Measurements from ENCODE around the gene THRSP.

THRSP gene

GRCh38 chr11:78109081-78110015, 45.7 kb downstream of the THRSP start:
- no peaks in the 10 kb centered on the region for H3K9me3 ChIP-seq (ENCODE audit: control insufficient read depth in 5 of 5, low read length in 5 of 5)
- no peaks in the 10 kb centered on the region for H3K27me3 ChIP-seq (ENCODE audit: control insufficient read depth in 5 of 5, insufficient read depth in 4 of 5, low read length in 5 of 5)
- H3K4me1 ChIP-seq (ENCODE audit: control insufficient read depth in 5 of 5, insufficient read depth in 5 of 5, low read length in 5 of 5) = peaks cover 0 to 3% (median 0%) of the 10 kb centered on the region in 5 donors
- no peak overlapping the region for H3K27ac ChIP-seq (ENCODE audit: low read depth, low read length)
- H3K9ac ChIP-seq (ENCODE audit: low read length in 5 of 5) = no peak overlapping the region
- H3K36me3 ChIP-seq (ENCODE audit: control insufficient read depth in 5 of 5, insufficient read depth in 5 of 5, low read length in 5 of 5) = peaks cover 14 to 33% (median 23%) of the 10 kb centered on the region in 5 donors
- no peak overlapping the region for H3K4me3 ChIP-seq (ENCODE audit: low read depth in 1 of 5, low read length in 5 of 5)

DNA sequence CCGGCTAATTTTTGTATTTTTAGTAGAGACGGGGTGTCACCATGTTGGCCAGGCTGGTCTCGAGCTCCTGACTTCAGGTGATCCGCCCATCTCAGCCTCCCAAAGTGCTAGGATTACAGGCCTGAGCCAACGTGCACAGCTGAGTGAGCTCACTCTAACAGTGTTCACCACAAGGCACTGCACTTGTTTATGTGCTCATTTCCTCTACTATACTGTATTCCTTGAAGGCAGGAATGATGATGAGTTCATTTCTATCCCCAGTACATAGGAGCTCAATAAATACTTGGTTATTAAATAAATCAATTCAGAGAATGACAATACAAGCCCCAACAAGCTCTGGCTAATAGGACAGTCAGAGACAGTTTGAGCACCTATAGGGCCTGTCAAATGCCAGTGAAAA, 46.7 kb downstream of the THRSP start:
- H3K36me3 ChIP-seq (ENCODE audit: control insufficient read depth in 5 of 5, insufficient read depth in 5 of 5, low read length in 5 of 5) = peaks cover 14 to 33% (median 23%) of the 10 kb centered on the region in 5 donors
- no peaks in the 10 kb centered on the region for H3K9me3 ChIP-seq (ENCODE audit: control insufficient read depth in 5 of 5, low read length in 5 of 5)
- H3K9ac ChIP-seq (ENCODE audit: low read length in 5 of 5) = no peak overlapping the region
- H3K4me3 ChIP-seq (ENCODE audit: low read depth in 1 of 5, low read length in 5 of 5) = no peak overlapping the region
- H3K27me3 ChIP-seq (ENCODE audit: control insufficient read depth in 5 of 5, insufficient read depth in 4 of 5, low read length in 5 of 5) = no peaks in the 10 kb centered on the region
- H3K27ac ChIP-seq (ENCODE audit: low read depth, low read length) = no peak overlapping the region
- peaks cover 0 to 3% (median 0%) of the 10 kb centered on the region in 5 donors for H3K4me1 ChIP-seq (ENCODE audit: control insufficient read depth in 5 of 5, insufficient read depth in 5 of 5, low read length in 5 of 5)

- H3K4me3 ChIP-seq (ENCODE audit: low read depth in 1 of 5, low read length in 5 of 5) = no peak overlapping the region
These were observed 47.2 kb downstream of the THRSP start for GRCh38 chr11:78110830-78111229.

GRCh38 chr11:78111298-78111697, 47.6 kb downstream of the THRSP start:
- H3K4me1 ChIP-seq (ENCODE audit: control insufficient read depth in 5 of 5, insufficient read depth in 5 of 5, low read length in 5 of 5) = peaks cover 0 to 3% (median 0%) of the 10 kb centered on the region in 5 donors
- H3K9me3 ChIP-seq (ENCODE audit: control insufficient read depth in 5 of 5, low read length in 5 of 5) = no peaks in the 10 kb centered on the region
- peaks cover 14 to 33% (median 23%) of the 10 kb centered on the region in 5 donors for H3K36me3 ChIP-seq (ENCODE audit: control insufficient read depth in 5 of 5, insufficient read depth in 5 of 5, low read length in 5 of 5)
- no peak overlapping the region for H3K4me3 ChIP-seq (ENCODE audit: low read depth in 1 of 5, low read length in 5 of 5)
- H3K27me3 ChIP-seq (ENCODE audit: control insufficient read depth in 5 of 5, insufficient read depth in 4 of 5, low read length in 5 of 5) = no peaks in the 10 kb centered on the region
- no peak overlapping the region for H3K27ac ChIP-seq (ENCODE audit: low read depth, low read length)
- H3K9ac ChIP-seq (ENCODE audit: low read length in 5 of 5) = no peak overlapping the region

More at GRCh38 chr11:78110830-78111229, 47.2 kb downstream of the THRSP start:
- no peaks in the 10 kb centered on the region for H3K9me3 ChIP-seq (ENCODE audit: control insufficient read depth in 5 of 5, low read length in 5 of 5)
- H3K36me3 ChIP-seq (ENCODE audit: control insufficient read depth in 5 of 5, insufficient read depth in 5 of 5, low read length in 5 of 5) = peaks cover 14 to 33% (median 23%) of the 10 kb centered on the region in 5 donors
- H3K27ac ChIP-seq (ENCODE audit: low read depth, low read length) = no peak overlapping the region
- H3K27me3 ChIP-seq (ENCODE audit: control insufficient read depth in 5 of 5, insufficient read depth in 4 of 5, low read length in 5 of 5) = no peaks in the 10 kb centered on the region
- no peak overlapping the region for H3K9ac ChIP-seq (ENCODE audit: low read length in 5 of 5)
- H3K4me1 ChIP-seq (ENCODE audit: control insufficient read depth in 5 of 5, insufficient read depth in 5 of 5, low read length in 5 of 5) = peaks cover 0 to 3% (median 0%) of the 10 kb centered on the region in 5 donors

DNA sequence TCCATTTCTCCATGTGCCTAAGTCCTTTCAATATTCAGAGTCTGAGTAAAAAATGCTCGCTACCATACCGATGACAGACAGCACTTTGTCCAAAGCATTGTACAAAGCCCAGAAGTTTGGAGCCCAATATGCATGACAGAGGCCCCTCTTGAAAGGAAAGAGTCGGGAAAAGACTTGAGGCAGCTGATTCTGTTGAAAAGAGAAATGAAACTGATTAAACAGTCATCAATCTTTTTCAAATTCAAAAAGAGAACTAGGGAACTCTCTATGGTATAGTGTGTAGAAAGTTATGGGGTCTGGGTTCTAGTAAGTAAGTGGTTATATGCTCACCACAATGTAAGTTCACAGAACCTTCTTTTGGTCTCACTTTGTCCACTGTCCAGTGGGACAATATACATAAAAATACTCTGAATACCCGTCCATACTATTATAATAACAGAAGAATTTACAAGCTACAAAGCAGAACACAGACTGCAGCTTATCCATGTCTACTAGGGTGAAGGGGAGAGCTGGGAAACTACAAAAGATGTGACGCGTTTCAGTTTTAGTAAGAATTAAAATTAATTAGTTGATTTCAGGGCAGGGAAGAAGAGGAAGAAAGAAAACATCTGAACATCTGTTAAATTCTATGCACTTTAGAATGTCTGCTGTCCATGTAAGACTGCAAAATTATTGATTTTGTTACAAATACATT, 49.1 kb downstream of the THRSP start:
- Histone ChIP-seq H3K9me3 (ENCODE audit: control insufficient read depth in 5 of 5, low read length in 5 of 5) (no peaks in the 10 kb centered on the region), H3K36me3 (ENCODE audit: control insufficient read depth in 5 of 5, insufficient read depth in 5 of 5, low read length in 5 of 5) (peaks cover 12 to 33% (median 23%) of the 10 kb centered on the region in 5 donors)

More for the DNA sequence above, 49.1 kb downstream of the THRSP start:
- Histone ChIP-seq H3K27me3 (ENCODE audit: control insufficient read depth in 5 of 5, insufficient read depth in 4 of 5, low read length in 5 of 5) (no peaks in the 10 kb centered on the region), H3K27ac (ENCODE audit: low read depth, low read length) (no peak overlapping the region), H3K4me1 (ENCODE audit: control insufficient read depth in 5 of 5, insufficient read depth in 5 of 5, low read length in 5 of 5) (peaks cover 0 to 3% (median 0%) of the 10 kb centered on the region in 5 donors), H3K4me3 (ENCODE audit: low read depth in 1 of 5, low read length in 5 of 5) (no peak overlapping the region), H3K9ac (ENCODE audit: low read length in 5 of 5) (no peak overlapping the region)
